Gastroesophageal sphincter (tissue), 3 donors: Measurements from ENCODE around the gene NT5C2.

Experiments
- EP300 ChIP-seq: sonication (generic); formaldehyde crosslinking; IDR thresholded peaks from one replicate; pipeline ENCODE4 v1.6.1; 2017; ENCODE audit warnings: antibody characterized with exemption, mild to moderate bottlenecking
- POLR2AphosphoS5 ChIP-seq: sonication (generic); formaldehyde crosslinking; IDR thresholded peaks from one replicate; pipeline ENCODE4 v1.6.1; 2017; ENCODE audit warnings: antibody characterized with exemption
- TF ChIP-seq, protein P1 (sequence below), 4 experiments: fragments of 200-600 bp in 2 of 4; fragments of 450-650 bp in 2 of 4; sonication (generic) in 1 of 4; IDR thresholded peaks; one replicate each; pipeline ENCODE4 v1.5.1; 2017 to 2019; ENCODE audit warnings: antibody characterized with exemption in 4 of 4, mild to moderate bottlenecking in 2 of 4, moderate library complexity in 2 of 4

DNA sequence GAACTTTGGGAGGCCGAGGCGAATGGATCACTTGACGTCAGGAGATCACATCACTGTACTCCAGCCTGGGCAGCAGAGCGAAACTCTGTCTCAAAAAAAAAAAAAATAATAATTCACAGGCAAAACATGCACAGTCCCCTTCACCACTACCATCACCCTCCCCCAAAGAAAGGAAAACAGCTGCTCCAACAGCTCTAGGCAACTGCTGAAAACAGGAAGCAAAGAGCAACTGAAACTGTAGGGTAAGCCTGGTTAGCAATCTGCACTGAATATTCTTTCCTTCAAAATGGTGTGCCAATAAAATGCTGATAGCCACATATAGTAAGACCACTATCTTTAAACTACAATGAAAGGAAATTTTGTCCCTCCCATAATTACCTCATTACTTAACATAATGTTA lies 11.8 kb downstream of the NT5C2 start:
- TF ChIP-seq, protein P1, sequence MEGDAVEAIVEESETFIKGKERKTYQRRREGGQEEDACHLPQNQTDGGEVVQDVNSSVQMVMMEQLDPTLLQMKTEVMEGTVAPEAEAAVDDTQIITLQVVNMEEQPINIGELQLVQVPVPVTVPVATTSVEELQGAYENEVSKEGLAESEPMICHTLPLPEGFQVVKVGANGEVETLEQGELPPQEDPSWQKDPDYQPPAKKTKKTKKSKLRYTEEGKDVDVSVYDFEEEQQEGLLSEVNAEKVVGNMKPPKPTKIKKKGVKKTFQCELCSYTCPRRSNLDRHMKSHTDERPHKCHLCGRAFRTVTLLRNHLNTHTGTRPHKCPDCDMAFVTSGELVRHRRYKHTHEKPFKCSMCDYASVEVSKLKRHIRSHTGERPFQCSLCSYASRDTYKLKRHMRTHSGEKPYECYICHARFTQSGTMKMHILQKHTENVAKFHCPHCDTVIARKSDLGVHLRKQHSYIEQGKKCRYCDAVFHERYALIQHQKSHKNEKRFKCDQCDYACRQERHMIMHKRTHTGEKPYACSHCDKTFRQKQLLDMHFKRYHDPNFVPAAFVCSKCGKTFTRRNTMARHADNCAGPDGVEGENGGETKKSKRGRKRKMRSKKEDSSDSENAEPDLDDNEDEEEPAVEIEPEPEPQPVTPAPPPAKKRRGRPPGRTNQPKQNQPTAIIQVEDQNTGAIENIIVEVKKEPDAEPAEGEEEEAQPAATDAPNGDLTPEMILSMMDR (IDR thresholded peaks at IDR 0.05): no peak
- no peak for TF ChIP-seq EP300
- TF ChIP-seq POLR2AphosphoS5: no peak
